DMS53 (cell line): Measurements from ENCODE around the gene PTPRM.

ENCODE experiments used
- DNase-seq: peaks from one replicate; lab custom pipeline; 2025; lab: John Stamatoyannopoulos, UW

PTPRM gene

DNA sequence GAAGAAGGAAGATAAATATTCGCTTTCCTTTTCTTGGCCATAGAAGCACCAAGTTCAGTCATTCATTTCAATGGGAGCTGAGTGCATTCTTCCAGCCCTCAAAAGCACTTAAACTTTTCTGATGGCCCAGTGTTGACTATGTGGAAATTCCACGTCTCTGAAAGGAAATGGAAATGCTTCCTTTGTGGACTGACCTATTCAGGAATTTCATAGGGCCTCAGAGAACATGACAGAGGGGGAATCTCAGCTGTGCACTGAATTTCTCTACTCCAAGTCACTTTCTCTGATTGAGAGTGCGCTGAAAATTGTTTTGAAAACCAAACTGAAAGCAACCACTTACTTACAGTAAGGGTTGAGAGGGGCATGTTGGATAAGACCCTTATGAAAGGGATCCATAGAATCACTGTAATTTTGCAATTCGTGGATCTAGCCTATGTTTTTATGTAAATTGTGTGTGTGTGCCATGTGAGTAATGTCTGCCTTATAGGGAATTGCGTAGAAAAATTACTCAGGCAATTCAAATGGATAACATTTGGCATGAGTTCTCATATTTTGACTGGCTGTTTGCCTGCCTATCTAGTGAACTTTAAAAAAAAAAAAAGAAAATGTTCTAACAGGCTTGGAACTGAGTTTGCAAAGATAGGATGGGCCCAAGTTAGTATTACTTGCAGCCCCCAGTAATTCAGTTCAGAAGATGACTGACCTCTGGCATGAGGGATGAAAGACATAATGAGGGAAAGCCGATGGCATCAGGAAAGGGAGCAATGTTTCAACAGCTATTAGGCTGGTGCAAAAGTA, 437.0 kb downstream of the PTPRM start:
- DNase-seq: peak; percentile 29

- no peak for DNase-seq
Observed at GRCh38 chr18:8004792-8005191, 437.7 kb downstream of the PTPRM start.

DNA sequence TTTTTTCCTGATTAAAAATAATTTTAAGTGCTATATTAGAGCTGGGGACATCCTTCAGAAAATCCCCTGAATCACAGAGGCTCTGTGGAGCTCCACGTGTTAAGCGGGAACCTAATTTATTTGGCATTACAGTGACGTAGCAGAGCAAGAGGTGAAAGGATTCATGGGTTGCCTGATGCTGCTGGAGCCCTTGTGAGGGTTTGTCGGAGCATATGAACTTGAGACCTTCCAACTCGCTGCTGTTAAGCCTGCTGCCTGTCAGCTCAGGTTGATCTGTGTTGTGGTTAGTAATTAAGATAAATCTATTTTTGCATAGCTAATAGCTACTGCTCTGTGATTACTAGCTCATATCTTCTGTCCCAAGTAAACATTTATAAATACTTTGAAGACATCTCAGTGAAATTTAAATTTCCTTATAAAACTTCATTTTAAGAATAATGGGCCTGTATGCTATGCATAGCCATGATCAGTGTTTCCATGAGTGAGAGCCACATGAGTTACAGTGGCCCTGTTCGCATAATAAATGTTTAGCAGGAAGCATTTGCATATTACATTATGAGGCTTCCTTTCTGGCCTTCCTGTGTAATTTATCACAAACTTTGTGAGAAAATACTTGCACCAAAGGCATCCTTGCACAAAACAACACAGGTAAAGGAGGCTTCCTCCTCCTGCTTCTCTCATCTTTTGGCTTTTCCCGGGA, 438.9 kb downstream of the PTPRM start:
- no peak for DNase-seq

GRCh38 chr18:8006979-8007378, 439.9 kb downstream of the PTPRM start:
- peak; percentile 40 for DNase-seq

DNA sequence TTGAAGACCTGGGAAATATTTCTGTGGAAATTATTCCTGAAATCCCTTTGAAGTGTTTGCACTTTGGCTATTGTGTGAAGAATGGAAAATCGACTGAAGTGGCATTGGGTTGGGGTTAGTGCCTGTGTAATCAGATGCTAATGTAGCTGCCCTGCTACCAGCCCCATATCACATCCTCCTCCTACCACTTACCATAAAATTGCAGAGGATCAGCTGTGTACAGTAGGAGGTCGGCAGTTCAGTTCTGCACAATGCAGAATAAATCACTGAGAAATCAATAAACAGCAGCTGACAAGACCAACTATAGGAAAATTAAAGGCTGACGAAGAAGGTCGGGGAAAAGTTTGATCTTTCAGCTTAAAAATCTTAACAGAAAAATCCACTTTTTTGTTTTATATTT, 440.9 kb downstream of the PTPRM start:
- DNase-seq: peak; percentile 22

DNA sequence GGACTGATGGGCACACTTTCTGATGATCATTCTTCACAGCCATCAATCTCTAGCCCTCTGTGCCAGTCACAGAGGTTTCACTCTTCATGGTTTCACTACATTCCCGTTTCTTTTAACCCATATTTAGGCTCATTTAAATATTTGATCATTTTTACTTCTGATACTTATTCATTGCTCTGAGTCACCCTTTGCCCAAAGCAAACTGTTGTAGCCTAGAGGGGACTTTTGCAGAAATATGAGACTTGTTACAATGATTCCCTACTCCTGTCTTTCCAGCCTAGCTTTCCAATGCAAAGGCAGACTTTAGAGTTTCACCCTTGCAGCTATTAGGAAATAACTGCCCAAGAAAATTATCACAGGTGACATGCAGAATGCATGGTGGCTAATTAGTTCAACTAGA, 444.2 kb downstream of the PTPRM start:
- DNase-seq: no peak

- no peak for DNase-seq
Observed at GRCh38 chr18:8011906-8012305, 444.8 kb downstream of the PTPRM start.

- DNase-seq: no peak
Observed at GRCh38 chr18:8018701-8019331, 451.7 kb downstream of the PTPRM start.

- DNase-seq: no peak
Observed at GRCh38 chr18:8019600-8019999, 452.5 kb downstream of the PTPRM start.

GRCh38 chr18:8020132-8020846, 453.2 kb downstream of the PTPRM start:
- DNase-seq: peak; percentile 34

- DNase-seq: peak; percentile 99
Observed at GRCh38 chr18:8029061-8029460, 461.9 kb downstream of the PTPRM start.

DNA sequence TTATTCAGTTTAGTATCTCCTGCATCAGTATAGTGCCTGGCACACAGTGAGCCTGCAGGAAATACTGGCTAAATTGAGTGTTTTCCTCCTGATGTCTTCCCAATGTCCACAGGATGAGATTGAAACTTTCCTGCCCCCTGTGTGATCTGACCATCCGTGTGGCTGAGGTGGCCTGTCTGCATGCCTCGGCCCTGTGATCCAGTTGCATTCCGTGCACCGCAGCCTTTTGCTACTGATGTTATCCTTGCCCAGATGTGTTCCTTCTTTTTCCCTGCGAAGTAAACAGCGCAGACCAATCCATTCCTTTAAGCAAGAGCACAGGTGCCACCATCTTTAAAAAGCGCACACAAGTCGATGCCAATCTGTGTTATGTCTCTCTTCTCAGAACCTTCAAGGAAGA, 462.6 kb downstream of the PTPRM start:
- no peak for DNase-seq

DNA sequence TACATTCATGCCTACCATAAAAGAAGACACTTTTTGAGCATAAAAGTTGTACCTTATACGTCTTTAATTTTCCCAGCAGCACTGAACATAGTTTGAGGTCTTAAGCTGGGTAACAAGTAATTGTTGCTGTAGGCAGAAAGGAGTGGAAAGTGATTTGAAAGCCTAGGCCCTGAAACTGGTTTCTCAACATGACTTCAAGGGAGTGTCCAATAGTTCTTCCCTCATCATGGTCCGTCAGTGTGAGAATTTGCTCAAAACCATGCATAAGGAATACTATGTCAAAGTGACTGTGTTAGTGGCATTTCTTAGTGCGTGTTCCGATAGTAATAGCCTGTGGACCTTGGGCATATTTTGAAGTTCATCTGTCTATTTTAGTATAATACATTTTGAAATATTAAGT, 463.1 kb downstream of the PTPRM start:
- no peak for DNase-seq

GRCh38 chr18:8031496-8031895, 464.4 kb downstream of the PTPRM start:
- no peak for DNase-seq

DNA sequence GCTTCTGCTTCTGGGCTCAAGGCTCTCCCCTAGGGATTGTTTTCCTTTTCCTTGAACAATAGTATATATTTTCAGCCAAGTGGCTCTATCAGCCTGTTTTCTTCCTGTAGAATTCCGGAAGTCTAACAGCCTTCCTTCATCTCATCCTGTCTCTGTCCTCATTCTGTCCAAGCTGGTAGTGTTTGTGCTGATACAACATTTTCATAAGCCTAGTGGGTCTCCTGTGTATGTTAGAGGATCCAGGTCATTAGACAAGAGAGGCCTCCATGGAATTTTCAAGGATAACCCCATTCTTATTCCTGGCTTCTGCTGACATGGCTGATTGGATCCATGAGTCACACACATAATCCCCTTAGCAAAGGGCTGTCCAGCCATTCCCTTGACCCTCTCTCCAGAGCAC, 467.6 kb downstream of the PTPRM start:
- peak; percentile 33 for DNase-seq

DNA sequence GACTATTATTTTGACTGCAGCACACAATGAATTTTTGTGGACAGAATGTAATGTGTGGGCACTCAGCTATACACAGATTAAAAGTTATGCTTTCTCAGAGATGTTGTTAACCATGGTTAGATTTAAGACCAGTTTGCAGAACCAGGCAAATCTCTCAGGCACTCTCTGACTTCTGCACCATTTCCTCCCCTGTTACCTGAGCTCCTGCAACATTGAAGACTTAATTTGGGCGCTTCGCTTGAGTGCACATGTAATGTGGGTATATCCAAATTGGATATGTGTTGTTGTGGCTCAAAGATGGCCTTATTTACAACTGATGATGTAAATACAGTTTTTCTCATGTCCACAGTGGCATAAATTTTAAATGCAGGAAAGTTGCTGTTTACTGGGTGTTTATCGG, 469.4 kb downstream of the PTPRM start:
- no peak for DNase-seq

DNA sequence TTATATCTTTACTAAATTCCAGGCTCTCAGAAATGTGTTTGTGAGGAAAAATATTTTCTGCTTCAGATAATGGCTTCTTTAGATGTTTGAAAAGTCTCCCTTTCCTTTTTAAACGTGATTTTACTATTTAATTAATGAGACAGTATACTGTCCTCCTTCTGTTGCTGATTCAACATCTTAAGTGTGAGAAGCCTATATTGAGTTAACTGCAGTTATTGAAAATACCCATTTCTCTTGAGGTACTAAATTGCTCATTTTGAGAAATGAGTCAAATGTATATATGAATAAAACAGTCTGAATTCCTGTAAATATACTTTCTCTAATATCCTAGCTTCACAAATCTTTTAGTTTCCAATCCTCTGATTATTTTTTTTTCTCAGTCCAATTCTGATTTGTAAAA, 470.2 kb downstream of the PTPRM start:
- DNase-seq: no peak

DNA sequence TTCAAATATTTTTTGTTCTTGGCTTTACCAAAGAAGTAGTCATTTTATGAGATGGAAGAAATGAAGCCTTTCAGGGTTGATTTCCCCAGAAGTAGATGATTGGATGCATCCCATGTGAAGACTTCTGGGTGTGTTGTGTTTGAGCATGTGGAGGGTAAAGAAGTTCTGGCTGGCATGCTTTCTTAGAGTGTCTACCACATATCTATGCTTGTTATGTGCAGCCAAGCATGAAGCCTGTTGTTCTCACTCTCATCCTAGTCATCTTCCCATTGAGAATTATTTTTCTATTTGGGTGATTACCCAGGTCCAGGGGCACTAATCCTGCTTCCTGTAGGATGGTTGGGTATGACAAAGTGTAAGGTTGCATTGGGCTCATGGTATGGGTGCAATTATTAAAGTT, 472.9 kb downstream of the PTPRM start:
- peak; percentile 25 for DNase-seq

- no peak for DNase-seq
Observed at GRCh38 chr18:8041526-8042111, 474.5 kb downstream of the PTPRM start.

DNA sequence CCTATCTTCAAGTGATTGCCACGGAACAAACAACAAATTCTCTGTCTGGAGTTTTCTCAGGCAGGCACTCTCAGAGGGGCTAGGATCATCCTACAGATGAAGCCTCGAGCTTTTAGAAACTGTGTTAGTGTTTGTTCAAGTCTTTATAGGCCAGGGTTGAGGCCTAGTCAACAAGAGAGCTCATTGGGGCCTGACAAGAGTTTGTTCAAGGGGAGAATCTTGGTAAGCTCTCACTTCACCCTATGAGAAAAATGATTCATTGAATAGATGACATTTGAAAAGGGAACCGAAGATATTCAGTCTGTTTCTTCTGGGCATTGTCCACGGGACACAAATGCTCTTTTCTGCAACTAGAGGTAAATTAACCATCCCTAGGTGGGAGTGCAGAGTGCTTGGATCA, 476.9 kb downstream of the PTPRM start:
- DNase-seq: no peak

- DNase-seq: no peak
Observed at GRCh38 chr18:8045160-8045883, 478.2 kb downstream of the PTPRM start.
